Lung (tissue), 12 donors: Measurements from ENCODE around the gene SDCBP2. TPM values are rescaled to one million over a fixed set of nuclear protein-coding genes. Genes with fewer than 3 reads are reported as not detected.

Source experiments
- ATAC-seq: fragments of 200-7000 bp; cut with Tn5 transposase; one replicate; pipeline ENCODE4 v1.9.1; 2020; ENCODE audit warnings: moderate number of reproducible peaks; ENCODE audit not compliant: insufficient read depth, low FRiP score
- DNase-seq, 3 donors: peaks; one replicate each; pipeline ENCODE4 v3.0.0-alpha.2; 2013 to 2017
- H3K27ac ChIP-seq, 2 donors: one replicate each; pipeline ENCODE4 v1.5.1; 2013; ENCODE audit warnings: mild to moderate bottlenecking in 2 of 2, moderate library complexity in 2 of 2, control low read depth in 1 of 2, inconsistent platforms in 1 of 2, low read depth in 1 of 2, low read length in 1 of 2
- H3K27me3 ChIP-seq, 3 donors: one replicate each; pipeline ENCODE4 v1.5.1; 2013; ENCODE audit warnings: low read length in 2 of 3; ENCODE audit not compliant: control insufficient read depth in 3 of 3, insufficient read depth in 3 of 3
- H3K36me3 ChIP-seq, 4 donors: one replicate each; pipeline ENCODE4 v1.5.1; 2013; ENCODE audit warnings: low read length in 4 of 4, mild to moderate bottlenecking in 1 of 4, moderate library complexity in 1 of 4; ENCODE audit not compliant: control insufficient read depth in 4 of 4, insufficient read depth in 4 of 4
- H3K4me1 ChIP-seq, 5 donors: one replicate each; pipeline ENCODE4 v1.5.1; 2013; ENCODE audit warnings: low read length in 5 of 5, mild to moderate bottlenecking in 2 of 5, moderate library complexity in 1 of 5; ENCODE audit not compliant: control insufficient read depth in 5 of 5, insufficient read depth in 5 of 5
- H3K4me3 ChIP-seq: one replicate; pipeline ENCODE4 v1.5.1; 2013; ENCODE audit warnings: mild to moderate bottlenecking, control low read depth, moderate library complexity
- H3K9ac ChIP-seq, 2 donors: one replicate each; pipeline ENCODE4 v1.5.1; 2013; ENCODE audit warnings: low read length in 2 of 2, control low read depth in 1 of 2; ENCODE audit not compliant: insufficient read depth in 1 of 2
- H3K9me3 ChIP-seq, 4 donors: one replicate each; pipeline ENCODE4 v1.5.1; 2013; ENCODE audit warnings: low read length in 3 of 4, mild to moderate bottlenecking in 1 of 4, moderate library complexity in 1 of 4; ENCODE audit not compliant: control insufficient read depth in 4 of 4, insufficient read depth in 3 of 4
- WGBS, 2 donors: extraction: QIAGEN DNeasy Blood & Tissue Kit; methylation state at CpG; one replicate each; pipeline ENCODE4 v1.1.7; 2013; 5-methylcytosine and 5-hydroxymethylcytosine counted together
- polyA plus RNA-seq, 2 donors: library from polyadenylated mRNA; stranded (reverse); fragments of 200-250 nt; gene quantifications; one replicate each; pipeline ENCODE4 v1.2.1, GENCODE V29; 2013
- total RNA-seq, 2 donors: library from RNA; depleted of rRNA in 1 of 2; stranded (reverse); fragments of >200 nt in 1 of 2; gene quantifications; one replicate each; pipeline ENCODE4 v1.2.1, GENCODE V29; 2014 to 2021
- TF ChIP-seq, protein P1 (sequence below): IDR thresholded peaks from 2 replicates; pipeline ENCODE4 v1.5.1; 2012; ENCODE audit warnings: mild to moderate bottlenecking; ENCODE audit errors: control extremely low read depth, extremely low read depth
- donor health status: control.
- donor health status: control.
- donor health status: Bipolar disorder and iron deficiency.
- donor health status: healthy.
- donor health status: DM: yes; HTN: yes; CAD: no.

The SDCBP2 gene
- total and polyA plus RNA-seq, 4 donors, result 3.5 to 18.1 (median 12.5) TPM

DNA sequence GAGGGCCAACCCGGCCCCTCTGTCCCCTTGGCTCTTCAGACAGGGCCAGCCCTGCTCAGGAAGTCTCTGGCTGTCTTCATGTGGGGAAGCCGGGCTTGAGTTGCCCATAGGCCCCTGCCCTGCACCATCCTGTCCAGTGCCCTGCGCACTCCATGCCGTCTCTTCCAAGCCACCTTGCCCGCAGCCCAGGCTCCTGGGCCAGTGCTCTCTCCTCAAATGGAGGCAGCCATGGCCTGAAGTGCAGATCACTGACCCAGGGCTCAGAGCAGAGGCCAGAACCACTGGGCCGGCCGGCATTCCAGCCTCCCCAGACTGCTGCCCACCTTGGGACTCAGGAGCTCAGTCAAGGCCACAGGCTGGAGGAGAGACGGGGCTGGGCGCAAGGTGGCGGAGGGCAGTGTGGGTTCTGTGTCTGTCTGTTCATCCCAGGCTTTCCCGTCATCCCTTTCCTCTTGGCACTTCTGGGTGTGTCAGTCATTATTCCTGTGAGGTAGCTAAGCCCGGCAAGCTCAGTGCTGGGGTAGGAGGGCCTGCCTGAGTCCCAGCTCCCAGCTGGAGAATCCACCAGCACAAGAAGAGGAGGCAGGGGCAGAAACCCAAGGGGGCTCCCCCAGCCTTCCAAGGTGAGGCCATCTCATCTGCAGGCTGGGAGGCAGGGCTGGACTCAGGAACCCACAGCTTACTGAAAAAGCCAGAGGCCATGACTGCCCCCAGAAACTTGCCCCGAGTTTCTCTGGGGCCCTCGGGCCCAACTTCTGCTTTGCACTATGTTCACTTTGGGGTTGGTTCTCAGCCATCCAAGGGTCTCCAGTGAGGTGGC lies 22.4 kb downstream of the SDCBP2 start:
- DNase-seq (no peak), ATAC-seq (no peak)
- Histone ChIP-seq H3K9ac (no peak overlapping the region), H3K4me1 (no peaks in the 10 kb centered on the region), H3K4me3 (no peak overlapping the region), H3K27ac (no peak overlapping the region), H3K27me3 (no peaks in the 10 kb centered on the region), H3K36me3 (peaks cover 0 to 25% (median 0%) of the 10 kb centered on the region in 4 donors), H3K9me3 (no peaks in the 10 kb centered on the region)
- TF ChIP-seq, protein P1, sequence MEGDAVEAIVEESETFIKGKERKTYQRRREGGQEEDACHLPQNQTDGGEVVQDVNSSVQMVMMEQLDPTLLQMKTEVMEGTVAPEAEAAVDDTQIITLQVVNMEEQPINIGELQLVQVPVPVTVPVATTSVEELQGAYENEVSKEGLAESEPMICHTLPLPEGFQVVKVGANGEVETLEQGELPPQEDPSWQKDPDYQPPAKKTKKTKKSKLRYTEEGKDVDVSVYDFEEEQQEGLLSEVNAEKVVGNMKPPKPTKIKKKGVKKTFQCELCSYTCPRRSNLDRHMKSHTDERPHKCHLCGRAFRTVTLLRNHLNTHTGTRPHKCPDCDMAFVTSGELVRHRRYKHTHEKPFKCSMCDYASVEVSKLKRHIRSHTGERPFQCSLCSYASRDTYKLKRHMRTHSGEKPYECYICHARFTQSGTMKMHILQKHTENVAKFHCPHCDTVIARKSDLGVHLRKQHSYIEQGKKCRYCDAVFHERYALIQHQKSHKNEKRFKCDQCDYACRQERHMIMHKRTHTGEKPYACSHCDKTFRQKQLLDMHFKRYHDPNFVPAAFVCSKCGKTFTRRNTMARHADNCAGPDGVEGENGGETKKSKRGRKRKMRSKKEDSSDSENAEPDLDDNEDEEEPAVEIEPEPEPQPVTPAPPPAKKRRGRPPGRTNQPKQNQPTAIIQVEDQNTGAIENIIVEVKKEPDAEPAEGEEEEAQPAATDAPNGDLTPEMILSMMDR, result no peak
- WGBS, 2 donors, result 80 to 87% methylated on average over 14 of the region's 14 CpGs

DNA sequence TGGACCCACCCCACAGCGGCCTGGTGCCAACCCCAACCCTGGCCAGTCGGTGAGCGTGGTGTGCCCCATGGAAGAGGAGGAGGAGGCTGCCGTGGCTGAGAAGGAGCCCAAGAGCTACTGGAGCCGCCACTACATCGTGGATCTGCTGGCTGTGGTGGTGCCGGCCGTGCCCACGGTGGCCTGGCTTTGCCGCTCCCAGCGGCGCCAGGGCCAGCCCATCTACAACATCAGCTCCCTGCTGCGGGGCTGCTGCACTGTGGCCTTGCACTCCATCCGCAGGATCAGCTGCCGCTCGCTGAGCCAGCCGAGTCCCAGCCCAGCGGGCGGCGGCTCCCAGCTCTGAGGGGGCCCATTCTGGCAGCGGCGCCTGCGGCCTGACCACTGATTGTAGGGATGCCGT lies 23.2 kb downstream of the SDCBP2 start:
- 92 to 93% methylated on average over 20 to 24 of the region's 24 CpGs for WGBS, 2 donors
- TF ChIP-seq, protein P1, result no peak
- ATAC-seq (no peak), DNase-seq (no peak)
- H3K9me3 ChIP-seq, result no peaks in the 10 kb centered on the region
- peaks cover 0 to 22% (median 0%) of the 10 kb centered on the region in 4 donors for H3K36me3 ChIP-seq
- no peak overlapping the region for H3K9ac ChIP-seq
- H3K27ac ChIP-seq, result no peak overlapping the region
- peaks cover 0 to 2% (median 0%) of the 10 kb centered on the region in 5 donors for H3K4me1 ChIP-seq
- H3K27me3 ChIP-seq, result no peaks in the 10 kb centered on the region
- H3K4me3 ChIP-seq, result no peak overlapping the region

DNA sequence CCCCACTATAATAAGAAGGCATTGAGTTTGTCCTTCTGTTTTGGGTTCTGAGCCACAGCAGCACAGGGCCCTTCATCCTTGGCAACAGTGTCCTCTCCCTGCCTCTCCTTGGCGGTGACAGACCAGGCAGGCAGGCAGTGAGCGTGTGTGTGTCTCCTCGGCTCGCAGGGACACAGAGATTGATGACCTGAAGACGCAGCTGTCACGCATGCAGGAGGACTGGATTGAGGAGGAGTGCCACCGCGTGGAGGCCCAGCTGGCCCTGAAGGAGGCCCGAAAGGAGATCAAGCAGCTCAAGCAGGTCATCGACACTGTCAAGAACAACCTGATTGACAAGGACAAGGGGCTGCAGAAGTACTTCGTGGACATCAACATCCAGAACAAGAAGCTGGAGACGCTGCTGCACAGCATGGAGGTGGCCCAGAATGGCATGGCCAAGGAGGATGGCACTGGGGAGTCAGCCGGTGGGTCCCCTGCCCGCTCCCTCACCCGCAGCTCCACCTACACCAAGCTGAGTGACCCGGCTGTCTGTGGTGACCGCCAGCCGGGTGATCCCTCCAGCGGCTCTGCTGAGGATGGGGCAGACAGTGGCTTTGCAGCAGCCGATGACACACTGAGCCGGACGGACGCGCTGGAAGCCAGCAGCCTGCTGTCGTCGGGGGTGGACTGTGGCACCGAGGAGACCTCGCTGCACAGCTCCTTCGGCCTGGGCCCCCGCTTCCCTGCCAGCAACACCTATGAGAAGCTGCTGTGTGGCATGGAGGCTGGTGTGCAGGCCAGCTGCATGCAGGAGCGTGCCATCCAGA lies 24.0 kb downstream of the SDCBP2 start:
- WGBS, 2 donors, result 84 to 86% methylated on average over 31 of the region's 31 CpGs
- H3K27me3 ChIP-seq, result no peaks in the 10 kb centered on the region
- DNase-seq (no peak), ATAC-seq (no peak)
- no peak overlapping the region for H3K9ac ChIP-seq
- H3K4me3 ChIP-seq, result no peak overlapping the region
- H3K4me1 ChIP-seq, result peaks cover 0 to 4% (median 0%) of the 10 kb centered on the region in 5 donors
- TF ChIP-seq, protein P1, result no peak
- no peaks in the 10 kb centered on the region for H3K9me3 ChIP-seq
- H3K27ac ChIP-seq, result no peak overlapping the region
- peaks cover 0 to 19% (median 0%) of the 10 kb centered on the region in 4 donors for H3K36me3 ChIP-seq
